Fibroblast of mammary gland (primary cell): ENCODE data around the gene DGCR8.

Experiments
- DNase-seq: peaks from one replicate; pipeline ENCODE4 v3.0.0-alpha.2; 2010; ENCODE audit warnings: low read depth
- H3K4me3 ChIP-seq: 2 replicates; pipeline ENCODE4 v1.5.1; 2011; ENCODE audit warnings: low read depth, mild to moderate bottlenecking, low read length, moderate library complexity; ENCODE audit not compliant: control insufficient read depth
- TF ChIP-seq, protein P1 (sequence below): conservative IDR thresholded peaks from 2 replicates; pipeline ENCODE4 v1.5.1; 2011; ENCODE audit warnings: low read depth, low read length, inconsistent platforms; ENCODE audit not compliant: control insufficient read depth, insufficient read depth

Gene DGCR8

DNA sequence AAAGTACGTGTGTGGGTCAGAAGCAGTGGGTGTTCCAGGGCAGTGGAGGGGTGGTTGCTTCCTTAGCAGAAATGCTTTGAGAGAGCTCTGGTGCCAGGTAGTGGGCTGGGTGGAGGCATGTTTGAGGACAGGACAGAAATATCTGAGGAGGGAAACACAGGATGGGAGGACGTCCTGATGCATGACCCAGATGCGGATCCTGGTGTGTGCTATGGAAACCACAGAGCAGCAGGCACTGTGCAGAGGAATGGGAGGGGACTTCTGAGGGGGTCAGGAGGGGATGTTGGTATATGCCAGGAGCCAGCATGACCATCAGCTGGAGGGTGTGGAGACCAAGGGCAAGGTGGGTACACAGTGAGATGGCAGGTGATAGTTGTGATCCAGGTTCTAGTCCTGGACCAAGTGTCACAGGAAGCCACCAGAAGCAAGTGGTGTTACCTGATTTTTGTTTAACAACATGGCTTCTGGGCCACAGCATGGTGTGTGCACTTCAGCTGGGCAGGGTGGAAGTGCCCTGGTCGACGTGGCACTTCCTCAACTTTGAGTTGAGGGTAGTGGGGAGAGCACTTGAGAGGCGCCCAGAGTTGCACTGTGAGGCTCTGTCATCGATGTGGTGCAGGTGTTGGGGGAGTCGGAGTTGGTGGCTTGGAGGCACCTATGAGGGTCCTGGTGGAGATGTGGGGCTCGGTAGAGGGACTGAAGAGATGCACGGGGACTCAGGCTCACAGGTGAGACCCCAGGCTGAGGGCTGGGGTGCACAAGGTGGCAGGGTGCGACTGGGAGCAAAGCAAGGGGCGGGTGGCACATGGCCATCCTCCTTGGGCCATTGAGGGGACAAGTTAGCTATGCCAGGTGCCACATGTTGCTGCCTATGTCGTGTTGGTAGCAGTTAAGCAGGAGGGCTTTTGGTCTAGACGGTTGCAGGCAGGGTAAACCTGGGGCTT lies 7.5 kb downstream of the DGCR8 start:
- TF ChIP-seq, protein P1, sequence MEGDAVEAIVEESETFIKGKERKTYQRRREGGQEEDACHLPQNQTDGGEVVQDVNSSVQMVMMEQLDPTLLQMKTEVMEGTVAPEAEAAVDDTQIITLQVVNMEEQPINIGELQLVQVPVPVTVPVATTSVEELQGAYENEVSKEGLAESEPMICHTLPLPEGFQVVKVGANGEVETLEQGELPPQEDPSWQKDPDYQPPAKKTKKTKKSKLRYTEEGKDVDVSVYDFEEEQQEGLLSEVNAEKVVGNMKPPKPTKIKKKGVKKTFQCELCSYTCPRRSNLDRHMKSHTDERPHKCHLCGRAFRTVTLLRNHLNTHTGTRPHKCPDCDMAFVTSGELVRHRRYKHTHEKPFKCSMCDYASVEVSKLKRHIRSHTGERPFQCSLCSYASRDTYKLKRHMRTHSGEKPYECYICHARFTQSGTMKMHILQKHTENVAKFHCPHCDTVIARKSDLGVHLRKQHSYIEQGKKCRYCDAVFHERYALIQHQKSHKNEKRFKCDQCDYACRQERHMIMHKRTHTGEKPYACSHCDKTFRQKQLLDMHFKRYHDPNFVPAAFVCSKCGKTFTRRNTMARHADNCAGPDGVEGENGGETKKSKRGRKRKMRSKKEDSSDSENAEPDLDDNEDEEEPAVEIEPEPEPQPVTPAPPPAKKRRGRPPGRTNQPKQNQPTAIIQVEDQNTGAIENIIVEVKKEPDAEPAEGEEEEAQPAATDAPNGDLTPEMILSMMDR: no peak
- no peak overlapping the region for H3K4me3 ChIP-seq
- no peak for DNase-seq

DNA sequence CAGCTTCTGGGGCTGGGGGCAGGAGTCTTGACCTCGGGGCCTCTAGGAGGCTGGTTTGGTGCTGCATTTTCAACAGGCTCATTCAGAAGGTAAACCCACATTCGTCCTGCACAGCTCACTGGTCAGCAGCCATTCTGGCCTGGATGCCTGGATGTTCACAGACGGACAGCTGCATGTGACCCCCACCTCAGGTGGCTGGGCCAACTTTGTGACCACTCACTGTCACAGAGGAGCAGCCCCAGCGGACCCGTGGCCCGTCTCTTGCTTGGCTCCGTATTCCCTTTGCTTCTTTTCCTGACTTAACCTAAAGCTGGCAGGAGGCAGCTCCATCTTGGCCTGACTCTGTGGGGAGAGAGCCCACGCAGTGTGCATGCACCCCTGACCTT lies 8.2 kb downstream of the DGCR8 start:
- no peak overlapping the region for H3K4me3 ChIP-seq
- TF ChIP-seq, protein P1: no peak
- DNase-seq: no peak

DNA sequence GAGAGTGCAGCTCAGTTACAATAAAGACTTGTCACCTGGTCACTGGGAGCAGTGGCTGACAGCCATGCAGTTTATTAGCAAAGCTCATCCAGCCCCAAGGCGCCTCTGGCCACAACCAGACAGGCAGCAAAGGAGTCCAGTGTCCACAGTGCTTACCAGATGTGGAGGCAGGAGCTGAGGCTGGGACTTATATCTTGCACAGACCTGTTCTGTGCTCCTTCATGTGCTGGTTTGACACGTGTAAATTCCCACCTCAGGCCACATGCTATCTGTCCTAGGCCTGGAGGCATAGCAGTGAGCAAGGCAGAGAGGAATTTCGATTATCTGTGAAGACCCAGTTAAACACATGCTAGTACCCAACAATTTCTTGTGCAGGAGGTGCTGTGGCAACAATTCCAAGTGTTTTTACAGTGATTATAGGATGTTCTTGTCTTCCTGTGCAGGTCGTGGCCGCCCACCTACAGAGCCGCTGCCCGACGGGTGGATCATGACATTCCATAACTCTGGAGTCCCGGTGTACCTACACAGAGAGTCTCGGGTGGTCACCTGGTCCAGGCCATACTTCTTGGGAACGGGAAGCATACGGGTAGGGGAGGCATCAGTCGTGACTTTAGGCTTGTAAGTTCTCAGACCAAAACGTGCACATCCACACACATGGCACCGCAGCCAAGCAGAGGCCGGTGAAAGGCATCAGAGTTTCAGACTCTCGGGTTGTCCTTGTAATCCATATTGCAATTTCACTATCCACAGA lies 9.4 kb downstream of the DGCR8 start:
- H3K4me3 ChIP-seq: no peak overlapping the region
- TF ChIP-seq, protein P1: no peak
- DNase-seq: no peak

DNA sequence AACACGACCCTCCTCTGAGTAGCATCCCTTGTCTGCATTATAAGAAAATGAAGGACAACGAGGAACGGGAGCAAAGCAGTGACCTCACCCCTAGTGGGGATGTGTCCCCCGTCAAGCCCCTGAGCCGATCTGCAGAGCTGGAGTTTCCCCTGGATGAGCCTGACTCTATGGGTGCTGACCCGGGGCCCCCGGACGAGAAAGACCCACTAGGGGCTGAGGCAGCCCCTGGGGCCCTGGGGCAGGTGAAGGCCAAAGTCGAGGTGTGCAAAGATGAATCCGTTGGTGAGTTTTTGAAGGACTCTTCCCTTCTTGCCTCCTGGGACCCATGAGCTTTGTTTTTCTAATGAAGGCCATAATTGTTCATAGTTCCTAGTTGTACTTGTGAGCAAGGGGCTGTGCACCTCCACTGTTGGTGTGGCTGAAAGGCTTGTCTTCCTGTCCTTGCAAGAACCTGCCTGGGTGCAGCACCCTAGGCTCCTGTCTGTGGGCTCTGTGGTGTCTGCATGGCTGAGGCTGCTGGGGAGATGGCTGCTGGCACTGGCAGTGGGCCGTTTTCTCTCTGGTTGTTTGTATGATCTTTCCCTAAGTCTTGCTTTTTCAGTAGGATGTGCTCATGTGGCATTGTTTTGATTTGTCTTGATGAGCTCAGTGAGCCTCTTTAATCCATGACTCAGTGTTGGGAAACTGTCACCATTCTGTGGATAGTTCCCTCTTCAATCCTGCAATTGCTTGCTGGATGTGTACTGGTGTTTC lies 10.1 kb downstream of the DGCR8 start:
- peak; percentile 66 for DNase-seq
- no peak overlapping the region for H3K4me3 ChIP-seq
- TF ChIP-seq, protein P1: no peak

DNA sequence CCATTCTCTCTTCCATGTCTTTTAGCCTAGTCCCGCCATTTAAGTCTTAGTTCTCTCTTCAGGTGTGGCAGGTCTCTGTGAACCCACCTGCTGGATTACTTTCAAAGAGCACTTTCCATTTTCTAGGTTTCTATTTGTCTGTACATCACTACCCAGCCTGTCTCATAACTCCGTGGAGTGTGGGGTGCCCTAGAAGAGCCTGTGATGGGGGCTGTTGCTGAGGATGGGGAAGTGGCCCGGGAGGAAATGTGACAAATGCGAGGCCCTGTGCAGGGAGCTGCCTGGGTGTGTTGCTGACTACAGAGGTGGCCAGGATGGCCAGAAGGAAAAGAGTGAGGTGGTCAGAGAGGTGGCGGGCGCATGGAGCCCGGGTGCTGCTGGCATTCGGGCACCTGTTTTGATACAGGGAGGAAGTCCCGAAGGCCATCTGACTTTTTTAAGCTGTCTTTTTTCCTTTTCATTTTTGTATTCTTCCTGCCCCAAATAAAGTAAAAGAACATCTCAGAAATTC lies 10.7 kb downstream of the DGCR8 start:
- no peak for DNase-seq
- TF ChIP-seq, protein P1: no peak
- H3K4me3 ChIP-seq: no peak overlapping the region

DNA sequence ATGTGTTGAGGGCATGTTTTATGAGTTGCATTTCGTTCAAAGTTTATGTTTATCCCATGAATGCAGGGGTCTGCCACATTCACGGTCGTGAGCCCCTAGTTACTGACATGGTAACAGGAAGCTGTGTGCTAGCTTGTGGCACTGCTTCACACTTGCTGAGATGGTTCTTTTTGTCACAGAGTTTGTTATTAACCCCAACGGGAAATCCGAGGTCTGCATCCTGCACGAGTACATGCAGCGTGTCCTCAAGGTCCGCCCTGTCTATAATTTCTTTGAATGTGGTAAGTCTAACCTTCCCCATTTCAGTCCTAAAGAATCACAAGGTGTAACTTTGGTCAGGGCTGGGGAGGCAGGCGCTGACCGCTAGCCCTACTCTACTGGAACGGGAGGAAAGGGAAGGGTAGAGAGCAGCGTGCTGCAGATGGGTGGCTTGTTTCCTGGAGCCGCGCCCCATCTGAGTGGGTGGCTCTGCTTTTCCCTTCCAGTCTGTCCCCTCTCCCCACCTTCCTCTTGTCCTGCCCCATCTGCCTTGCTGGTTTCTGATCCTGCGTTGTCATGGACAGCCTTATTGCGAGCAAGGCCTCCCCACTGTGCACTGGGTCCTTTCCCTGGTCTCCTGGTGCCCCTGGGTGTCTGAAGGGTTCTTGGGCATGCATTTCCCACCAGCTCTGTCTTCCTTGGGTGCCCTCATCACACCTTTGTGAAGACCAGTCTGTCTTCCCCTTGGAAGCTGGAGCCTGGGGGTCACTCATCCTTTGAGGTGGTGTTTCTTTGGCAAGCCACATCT lies 11.8 kb downstream of the DGCR8 start:
- no peak for DNase-seq
- no peak overlapping the region for H3K4me3 ChIP-seq
- TF ChIP-seq, protein P1: no peak
